HL-60 (cell line): ENCODE results near the gene IL11RA.

ENCODE experiments used
- GABPA ChIP-seq: IDR thresholded peaks from 2 replicates; pipeline ENCODE4 v1.6.1; 2012; ENCODE audit warnings: low read depth
- POLR2AphosphoS5 ChIP-seq: IDR thresholded peaks from 2 replicates; pipeline ENCODE4 v1.6.1; 2012; ENCODE audit warnings: low read depth
- REST ChIP-seq: IDR thresholded peaks from 2 replicates; pipeline ENCODE4 v1.6.1; 2012; ENCODE audit warnings: low read depth; ENCODE audit not compliant: insufficient replicate concordance
- SPI1 ChIP-seq: IDR thresholded peaks from 2 replicates; pipeline ENCODE4 v1.6.1; 2012; ENCODE audit warnings: low read depth, mild to moderate bottlenecking, borderline replicate concordance
- TF ChIP-seq, protein P1 (sequence below): IDR thresholded peaks from one replicate; pipeline ENCODE4 v1.5.1; 2011; ENCODE audit warnings: low read length, control low read depth, inconsistent platforms; ENCODE audit not compliant: insufficient read depth

DNA sequence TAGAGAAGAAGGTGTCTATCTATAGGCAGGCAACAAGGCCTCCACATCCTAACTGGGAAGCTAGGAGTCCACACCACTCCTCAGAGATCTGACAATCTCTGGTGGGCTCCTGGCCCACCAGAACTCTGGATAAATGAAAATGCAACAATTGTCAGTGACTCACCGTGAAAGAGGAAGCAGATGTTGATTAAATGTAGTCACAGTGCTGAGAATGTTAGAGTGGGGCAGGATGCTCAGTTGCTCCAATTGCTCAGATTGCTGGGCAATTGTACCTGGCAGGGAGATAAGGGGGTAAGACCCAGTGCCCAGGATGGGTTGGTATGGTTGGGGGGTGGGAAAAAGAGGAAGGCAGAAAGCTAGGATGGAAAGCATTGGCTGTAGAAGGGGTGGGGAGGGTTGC, 34.7 kb downstream of the IL11RA start:
- TF ChIP-seq, protein P1, sequence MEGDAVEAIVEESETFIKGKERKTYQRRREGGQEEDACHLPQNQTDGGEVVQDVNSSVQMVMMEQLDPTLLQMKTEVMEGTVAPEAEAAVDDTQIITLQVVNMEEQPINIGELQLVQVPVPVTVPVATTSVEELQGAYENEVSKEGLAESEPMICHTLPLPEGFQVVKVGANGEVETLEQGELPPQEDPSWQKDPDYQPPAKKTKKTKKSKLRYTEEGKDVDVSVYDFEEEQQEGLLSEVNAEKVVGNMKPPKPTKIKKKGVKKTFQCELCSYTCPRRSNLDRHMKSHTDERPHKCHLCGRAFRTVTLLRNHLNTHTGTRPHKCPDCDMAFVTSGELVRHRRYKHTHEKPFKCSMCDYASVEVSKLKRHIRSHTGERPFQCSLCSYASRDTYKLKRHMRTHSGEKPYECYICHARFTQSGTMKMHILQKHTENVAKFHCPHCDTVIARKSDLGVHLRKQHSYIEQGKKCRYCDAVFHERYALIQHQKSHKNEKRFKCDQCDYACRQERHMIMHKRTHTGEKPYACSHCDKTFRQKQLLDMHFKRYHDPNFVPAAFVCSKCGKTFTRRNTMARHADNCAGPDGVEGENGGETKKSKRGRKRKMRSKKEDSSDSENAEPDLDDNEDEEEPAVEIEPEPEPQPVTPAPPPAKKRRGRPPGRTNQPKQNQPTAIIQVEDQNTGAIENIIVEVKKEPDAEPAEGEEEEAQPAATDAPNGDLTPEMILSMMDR, result no peak
- TF ChIP-seq POLR2AphosphoS5 (no peak), REST (no peak), GABPA (no peak), SPI1 (no peak)
